Measurements from ENCODE around the gene CAMK1D.

The CAMK1D gene

DNA sequence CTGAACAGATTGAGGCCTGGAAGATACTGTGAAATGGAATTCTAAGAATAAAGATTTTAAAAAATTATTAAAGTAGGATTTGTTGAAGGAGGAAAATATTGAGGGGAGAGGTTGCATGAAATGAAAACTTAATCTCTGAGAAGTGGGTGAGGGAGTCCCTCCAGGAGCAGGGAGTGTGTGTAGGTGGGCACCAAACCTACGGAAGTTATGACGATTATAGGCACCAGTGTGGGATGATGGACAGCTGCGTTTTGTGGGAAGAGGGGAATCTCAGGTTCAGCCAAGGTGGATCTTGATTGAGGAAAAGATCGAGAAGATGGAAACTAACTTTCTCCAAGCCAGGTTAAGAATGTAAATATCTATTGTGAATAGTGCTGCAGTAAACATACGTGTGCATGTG, 405.7 kb downstream of the CAMK1D start:
- TF ChIP-seq OSR1 (CRISPR knock-in tag; IDR thresholded peaks at IDR 0.05) (no peak), RARB (CRISPR knock-in tag; IDR thresholded peaks at IDR 0.05) (no peak)
- TF ChIP-seq, protein P1, sequence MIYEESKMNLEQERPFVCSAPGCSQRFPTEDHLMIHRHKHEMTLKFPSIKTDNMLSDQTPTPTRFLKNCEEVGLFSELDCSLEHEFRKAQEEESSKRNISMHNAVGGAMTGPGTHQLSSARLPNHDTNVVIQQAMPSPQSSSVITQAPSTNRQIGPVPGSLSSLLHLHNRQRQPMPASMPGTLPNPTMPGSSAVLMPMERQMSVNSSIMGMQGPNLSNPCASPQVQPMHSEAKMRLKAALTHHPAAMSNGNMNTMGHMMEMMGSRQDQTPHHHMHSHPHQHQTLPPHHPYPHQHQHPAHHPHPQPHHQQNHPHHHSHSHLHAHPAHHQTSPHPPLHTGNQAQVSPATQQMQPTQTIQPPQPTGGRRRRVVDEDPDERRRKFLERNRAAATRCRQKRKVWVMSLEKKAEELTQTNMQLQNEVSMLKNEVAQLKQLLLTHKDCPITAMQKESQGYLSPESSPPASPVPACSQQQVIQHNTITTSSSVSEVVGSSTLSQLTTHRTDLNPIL (CRISPR knock-in tag; IDR thresholded peaks at IDR 0.05; ENCODE audit: low read depth) = no peak
- no peak for ATAC-seq

DNA sequence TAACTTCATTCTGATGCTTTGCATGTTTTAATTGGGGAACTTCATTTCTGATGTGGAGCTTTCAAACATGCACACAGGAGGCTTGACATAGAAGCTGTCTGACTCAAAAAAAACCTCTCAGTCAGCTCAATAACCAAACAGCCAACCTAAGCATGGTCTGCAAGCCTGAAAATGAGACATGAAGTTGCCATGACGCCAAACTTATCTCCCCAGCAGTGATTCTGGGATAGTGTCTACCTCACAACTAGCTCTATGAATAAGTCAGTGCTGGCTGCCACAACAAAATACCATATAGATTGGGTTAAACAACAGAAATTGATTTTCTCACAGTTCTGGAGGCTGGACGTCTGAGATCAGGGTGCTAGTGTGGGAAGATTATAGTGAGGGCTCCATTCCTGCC, 408.0 kb downstream of the CAMK1D start:
- TF ChIP-seq ESRRG (CRISPR knock-in tag; IDR thresholded peaks at IDR 0.05) (no peak), ZNF8 (CRISPR knock-in tag; IDR thresholded peaks at IDR 0.05) (no peak), OSR1 (CRISPR knock-in tag; IDR thresholded peaks at IDR 0.05) (no peak), SNAI2 (CRISPR knock-in tag; IDR thresholded peaks at IDR 0.05) (no peak)
- TF ChIP-seq, protein P1 (CRISPR knock-in tag; IDR thresholded peaks at IDR 0.05; ENCODE audit: low read depth) = no peak
- no peak for ATAC-seq

DNA sequence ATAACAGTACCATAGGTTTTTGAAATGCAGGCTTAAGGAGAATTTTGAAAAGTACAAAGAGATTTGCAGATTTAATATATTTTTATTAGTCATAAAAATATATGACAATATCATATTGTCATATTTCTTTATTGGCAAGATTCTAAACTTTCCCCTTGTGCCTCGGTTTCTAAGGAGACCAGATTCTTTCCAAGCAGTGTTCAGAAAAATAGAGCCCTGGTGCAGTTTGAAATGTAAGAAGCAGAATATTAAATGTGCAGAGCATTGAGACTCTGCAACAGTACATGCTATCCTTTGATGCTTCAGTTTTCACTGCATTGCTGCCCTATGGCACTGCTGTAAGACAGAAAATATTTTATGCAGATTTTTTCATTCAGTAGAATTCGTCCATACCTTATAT, 408.9 kb downstream of the CAMK1D start:
- ATAC-seq = no peak
- TF ChIP-seq TCF4 (CRISPR knock-in tag; IDR thresholded peaks at IDR 0.05; ENCODE audit: borderline replicate concordance) = no peak

DNA sequence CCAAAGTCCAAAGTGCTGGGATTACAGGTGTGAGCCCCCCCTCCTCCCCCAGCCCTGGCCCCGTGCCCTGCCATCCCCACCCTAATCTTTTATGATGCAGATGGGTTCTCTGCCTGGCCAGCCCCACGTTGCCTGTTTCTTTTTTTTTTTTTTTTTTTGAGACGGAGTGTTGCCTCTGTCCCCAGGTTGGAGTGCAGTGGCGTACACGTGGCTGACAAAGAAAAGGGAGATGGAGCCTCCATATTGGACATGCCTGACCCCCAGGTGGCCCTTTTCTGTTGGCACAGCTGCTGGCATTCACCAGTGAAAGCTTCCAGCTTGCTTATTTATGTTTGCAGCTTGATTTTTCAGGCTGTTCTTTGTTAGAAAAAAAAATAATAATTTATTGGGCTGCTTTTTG, 416.9 kb downstream of the CAMK1D start:
- ATAC-seq = no peak
- TF ChIP-seq GLIS3 (CRISPR knock-in tag; IDR thresholded peaks at IDR 0.05) (no peak), ESRRG (CRISPR knock-in tag; IDR thresholded peaks at IDR 0.05) (no peak), ARNTL (CRISPR knock-in tag; IDR thresholded peaks at IDR 0.05; ENCODE audit: borderline replicate concordance, low read depth) (no peak)
- TF ChIP-seq, protein P2, sequence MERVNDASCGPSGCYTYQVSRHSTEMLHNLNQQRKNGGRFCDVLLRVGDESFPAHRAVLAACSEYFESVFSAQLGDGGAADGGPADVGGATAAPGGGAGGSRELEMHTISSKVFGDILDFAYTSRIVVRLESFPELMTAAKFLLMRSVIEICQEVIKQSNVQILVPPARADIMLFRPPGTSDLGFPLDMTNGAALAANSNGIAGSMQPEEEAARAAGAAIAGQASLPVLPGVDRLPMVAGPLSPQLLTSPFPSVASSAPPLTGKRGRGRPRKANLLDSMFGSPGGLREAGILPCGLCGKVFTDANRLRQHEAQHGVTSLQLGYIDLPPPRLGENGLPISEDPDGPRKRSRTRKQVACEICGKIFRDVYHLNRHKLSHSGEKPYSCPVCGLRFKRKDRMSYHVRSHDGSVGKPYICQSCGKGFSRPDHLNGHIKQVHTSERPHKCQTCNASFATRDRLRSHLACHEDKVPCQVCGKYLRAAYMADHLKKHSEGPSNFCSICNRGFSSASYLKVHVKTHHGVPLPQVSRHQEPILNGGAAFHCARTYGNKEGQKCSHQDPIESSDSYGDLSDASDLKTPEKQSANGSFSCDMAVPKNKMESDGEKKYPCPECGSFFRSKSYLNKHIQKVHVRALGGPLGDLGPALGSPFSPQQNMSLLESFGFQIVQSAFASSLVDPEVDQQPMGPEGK (CRISPR knock-in tag; IDR thresholded peaks at IDR 0.05; ENCODE audit: borderline replicate concordance) = no peak

DNA sequence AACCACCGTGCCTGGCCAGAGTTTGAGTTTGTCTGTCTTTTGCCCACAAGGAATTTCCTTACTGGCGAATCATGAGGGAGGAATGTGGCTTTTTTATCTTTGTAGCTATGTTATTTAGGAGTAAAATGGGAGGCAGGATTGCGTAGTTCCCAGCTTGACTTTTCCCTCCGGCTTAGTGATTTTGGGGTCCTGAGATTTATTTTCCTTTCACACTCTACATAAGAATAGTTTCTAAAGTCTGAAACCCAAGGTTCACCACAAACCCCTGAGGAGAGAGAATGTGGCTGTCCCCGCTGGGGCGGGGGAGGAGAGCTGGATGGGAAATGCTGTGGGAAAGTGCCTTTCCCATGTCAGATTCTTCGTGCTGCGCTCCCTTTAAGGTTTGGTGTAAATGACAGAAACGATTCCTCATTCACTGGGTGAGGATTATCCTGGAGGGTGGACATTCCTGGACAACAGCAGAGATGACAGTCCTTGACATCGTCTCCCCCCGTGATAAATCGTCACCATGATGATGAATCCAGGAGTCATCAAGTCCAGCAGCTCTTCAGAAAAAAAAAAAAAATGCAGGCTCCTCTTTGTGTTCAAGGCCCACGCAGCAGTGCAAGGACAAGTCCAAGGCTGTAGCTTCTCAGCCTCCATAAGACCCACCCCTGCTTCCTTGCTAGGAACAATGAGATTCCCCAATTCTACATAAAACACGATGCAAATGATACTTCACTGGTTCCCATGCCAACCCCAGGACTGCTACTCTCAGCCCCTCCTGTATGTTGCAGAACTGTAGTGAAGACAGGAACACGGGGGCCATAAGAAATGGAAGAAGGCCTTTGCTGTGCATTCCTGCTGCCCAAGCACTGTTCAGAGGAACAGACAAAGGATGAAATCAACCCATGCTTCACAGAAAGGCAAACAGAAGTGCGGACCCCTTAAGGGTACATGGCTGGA, 419.1 kb downstream of the CAMK1D start:
- ATAC-seq = no peak
- TF ChIP-seq, protein P1 (CRISPR knock-in tag; IDR thresholded peaks at IDR 0.05; ENCODE audit: low read depth) = no peak
- TF ChIP-seq ZFP3 (CRISPR knock-in tag; IDR thresholded peaks at IDR 0.05) = no peak
- TF ChIP-seq BACH2 (CRISPR knock-in tag; IDR thresholded peaks at IDR 0.05; ENCODE audit: borderline replicate concordance) = no peak
- TF ChIP-seq, protein P3, sequence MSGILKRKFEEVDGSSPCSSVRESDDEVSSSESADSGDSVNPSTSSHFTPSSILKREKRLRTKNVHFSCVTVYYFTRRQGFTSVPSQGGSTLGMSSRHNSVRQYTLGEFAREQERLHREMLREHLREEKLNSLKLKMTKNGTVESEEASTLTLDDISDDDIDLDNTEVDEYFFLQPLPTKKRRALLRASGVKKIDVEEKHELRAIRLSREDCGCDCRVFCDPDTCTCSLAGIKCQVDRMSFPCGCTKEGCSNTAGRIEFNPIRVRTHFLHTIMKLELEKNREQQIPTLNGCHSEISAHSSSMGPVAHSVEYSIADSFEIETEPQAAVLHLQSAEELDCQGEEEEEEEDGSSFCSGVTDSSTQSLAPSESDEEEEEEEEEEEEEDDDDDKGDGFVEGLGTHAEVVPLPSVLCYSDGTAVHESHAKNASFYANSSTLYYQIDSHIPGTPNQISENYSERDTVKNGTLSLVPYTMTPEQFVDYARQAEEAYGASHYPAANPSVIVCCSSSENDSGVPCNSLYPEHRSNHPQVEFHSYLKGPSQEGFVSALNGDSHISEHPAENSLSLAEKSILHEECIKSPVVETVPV (CRISPR knock-in tag; IDR thresholded peaks at IDR 0.05) = no peak
- no peak for TF ChIP-seq SNAI2 (CRISPR knock-in tag; IDR thresholded peaks at IDR 0.05)
- TF ChIP-seq ESRRG (CRISPR knock-in tag; IDR thresholded peaks at IDR 0.05) = no peak
- no peak for TF ChIP-seq PPARA (CRISPR knock-in tag; IDR thresholded peaks at IDR 0.05; ENCODE audit: borderline replicate concordance)
- no peak for TF ChIP-seq OSR1 (CRISPR knock-in tag; IDR thresholded peaks at IDR 0.05)
- no peak for TF ChIP-seq ISL1 (CRISPR knock-in tag; IDR thresholded peaks at IDR 0.05)
- no peak for TF ChIP-seq ZNF565 (CRISPR knock-in tag; conservative IDR thresholded peaks at IDR 0.05; ENCODE audit: low read depth)
- TF ChIP-seq, protein P2 (CRISPR knock-in tag; IDR thresholded peaks at IDR 0.05; ENCODE audit: borderline replicate concordance) = no peak
- no peak for TF ChIP-seq GLIS3 (CRISPR knock-in tag; IDR thresholded peaks at IDR 0.05)

Data from SK-N-SH treated with all-trans-retinoic acid at 6 μM for 48 hours (cell line).